A673 (cell line): ENCODE measurements around the gene PACS2.

Experiments used
- EZH2 ChIP-seq: fragments of 200-600 bp; sonication (generic); IDR thresholded peaks from 2 replicates; pipeline ENCODE4 v1.6.1; 2017; ENCODE audit warnings: borderline replicate concordance, low read depth, mild to moderate bottlenecking, mixed read lengths, antibody characterized with exemption, low read length; ENCODE audit not compliant: poor library complexity, severe bottlenecking
- TF ChIP-seq, protein P1 (sequence below): fragments of 300-800, 200-600 bp; sonication (generic); conservative IDR thresholded peaks from 2 replicates; pipeline ENCODE4 v1.5.1; 2017; ENCODE audit warnings: low read depth, mild to moderate bottlenecking, antibody characterized with exemption, low read length, moderate library complexity, mixed read lengths

GRCh38 chr14:105424861-105425260 is 110.3 kb downstream of the PACS2 start:
- TF ChIP-seq, protein P1, sequence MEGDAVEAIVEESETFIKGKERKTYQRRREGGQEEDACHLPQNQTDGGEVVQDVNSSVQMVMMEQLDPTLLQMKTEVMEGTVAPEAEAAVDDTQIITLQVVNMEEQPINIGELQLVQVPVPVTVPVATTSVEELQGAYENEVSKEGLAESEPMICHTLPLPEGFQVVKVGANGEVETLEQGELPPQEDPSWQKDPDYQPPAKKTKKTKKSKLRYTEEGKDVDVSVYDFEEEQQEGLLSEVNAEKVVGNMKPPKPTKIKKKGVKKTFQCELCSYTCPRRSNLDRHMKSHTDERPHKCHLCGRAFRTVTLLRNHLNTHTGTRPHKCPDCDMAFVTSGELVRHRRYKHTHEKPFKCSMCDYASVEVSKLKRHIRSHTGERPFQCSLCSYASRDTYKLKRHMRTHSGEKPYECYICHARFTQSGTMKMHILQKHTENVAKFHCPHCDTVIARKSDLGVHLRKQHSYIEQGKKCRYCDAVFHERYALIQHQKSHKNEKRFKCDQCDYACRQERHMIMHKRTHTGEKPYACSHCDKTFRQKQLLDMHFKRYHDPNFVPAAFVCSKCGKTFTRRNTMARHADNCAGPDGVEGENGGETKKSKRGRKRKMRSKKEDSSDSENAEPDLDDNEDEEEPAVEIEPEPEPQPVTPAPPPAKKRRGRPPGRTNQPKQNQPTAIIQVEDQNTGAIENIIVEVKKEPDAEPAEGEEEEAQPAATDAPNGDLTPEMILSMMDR = no peak
- no peak for TF ChIP-seq EZH2
